ENCODE results near the gene PDE4C. TPM values are rescaled to one million over a fixed set of nuclear protein-coding genes. Genes with fewer than 3 reads are reported as not detected.

Gene PDE4C
- total RNA-seq, 4 donors from 2014 or later: 0.27 to 1.4 (median 0.92) TPM; not detected in 1

- Histone ChIP-seq H3K9me3 (no peaks in the 10 kb centered on the region), H3K4me1 (no peaks in the 10 kb centered on the region), H3K27ac (no peak overlapping the region), H3K36me3 (no peaks in the 10 kb centered on the region), H3K27me3 (peaks cover 10% of the 10 kb centered on the region), H3K4me3 (replicated peaks in 1 of 3) (no peak overlapping the region)
- peak; percentile 32 to 54 for DNase-seq
- TF ChIP-seq, protein P1, sequence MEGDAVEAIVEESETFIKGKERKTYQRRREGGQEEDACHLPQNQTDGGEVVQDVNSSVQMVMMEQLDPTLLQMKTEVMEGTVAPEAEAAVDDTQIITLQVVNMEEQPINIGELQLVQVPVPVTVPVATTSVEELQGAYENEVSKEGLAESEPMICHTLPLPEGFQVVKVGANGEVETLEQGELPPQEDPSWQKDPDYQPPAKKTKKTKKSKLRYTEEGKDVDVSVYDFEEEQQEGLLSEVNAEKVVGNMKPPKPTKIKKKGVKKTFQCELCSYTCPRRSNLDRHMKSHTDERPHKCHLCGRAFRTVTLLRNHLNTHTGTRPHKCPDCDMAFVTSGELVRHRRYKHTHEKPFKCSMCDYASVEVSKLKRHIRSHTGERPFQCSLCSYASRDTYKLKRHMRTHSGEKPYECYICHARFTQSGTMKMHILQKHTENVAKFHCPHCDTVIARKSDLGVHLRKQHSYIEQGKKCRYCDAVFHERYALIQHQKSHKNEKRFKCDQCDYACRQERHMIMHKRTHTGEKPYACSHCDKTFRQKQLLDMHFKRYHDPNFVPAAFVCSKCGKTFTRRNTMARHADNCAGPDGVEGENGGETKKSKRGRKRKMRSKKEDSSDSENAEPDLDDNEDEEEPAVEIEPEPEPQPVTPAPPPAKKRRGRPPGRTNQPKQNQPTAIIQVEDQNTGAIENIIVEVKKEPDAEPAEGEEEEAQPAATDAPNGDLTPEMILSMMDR (IDR thresholded peaks at IDR 0.05): no peak
- TF ChIP-seq POLR2A (IDR thresholded peaks at IDR 0.05): no peak
- intact Hi-C loops (cut with DNase I): no loop called here
- WGBS, 2 donors: 21 to 24% methylated on average over 22 to 34 of the region's 37 CpGs
Observed at GRCh38 chr19:18233224-18233825, 7.1 kb upstream of the PDE4C start.

DNA sequence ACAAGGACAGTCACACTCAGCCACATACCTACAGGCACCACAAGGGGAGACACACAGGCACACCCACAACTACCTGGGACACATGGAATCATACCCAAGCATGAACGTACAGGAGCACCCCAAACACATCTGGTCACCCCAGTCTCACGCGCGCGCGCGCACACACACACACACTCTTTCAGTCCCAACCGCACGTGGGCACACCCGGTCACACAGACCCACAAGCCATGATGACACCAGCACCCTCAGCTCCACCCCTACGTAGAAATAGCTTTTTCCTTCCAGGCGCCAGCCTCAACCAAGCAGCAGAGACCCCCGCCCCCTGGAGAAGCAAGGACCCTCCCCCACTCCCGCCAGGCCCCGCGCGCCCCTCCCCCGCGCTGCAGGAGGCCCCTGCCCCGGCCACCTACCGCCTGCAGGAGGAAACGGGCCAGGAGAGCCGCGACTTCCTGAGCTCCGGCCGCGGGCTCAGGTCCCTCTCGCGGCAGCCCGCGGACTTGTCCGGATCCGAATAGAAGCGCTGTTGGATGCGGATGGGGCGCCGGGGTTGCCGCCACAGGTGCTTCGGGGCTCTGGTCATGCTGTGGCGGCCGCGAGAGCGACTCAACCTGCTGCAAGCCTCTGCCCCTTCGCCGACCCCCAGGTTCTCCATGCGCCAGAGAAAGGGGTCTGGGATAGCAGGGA, 6.4 kb upstream of the PDE4C start:
- intact Hi-C loops (cut with DNase I): no loop called here
- no peaks in the 10 kb centered on the region for H3K4me1 ChIP-seq
- H3K9me3 ChIP-seq: no peaks in the 10 kb centered on the region
- H3K36me3 ChIP-seq: no peaks in the 10 kb centered on the region
- TF ChIP-seq, protein P1 (IDR thresholded peaks at IDR 0.05): no peak
- no peak for TF ChIP-seq POLR2A (IDR thresholded peaks at IDR 0.05)
- no peak overlapping the region for H3K4me3 ChIP-seq (replicated peaks in 1 of 3)
- no peak for DNase-seq
- peaks cover 10% of the 10 kb centered on the region for H3K27me3 ChIP-seq
- H3K27ac ChIP-seq: no peak overlapping the region
- 7 to 8% methylated on average over 26 to 29 of the region's 46 CpGs for WGBS, 2 donors

- 33 to 38% methylated on average over 4 of the region's 4 CpGs for WGBS, 2 donors
- H3K27me3 ChIP-seq: peaks cover 10% of the 10 kb centered on the region
- TF ChIP-seq POLR2A (IDR thresholded peaks at IDR 0.05): no peak
- TF ChIP-seq, protein P1 (IDR thresholded peaks at IDR 0.05): no peak
Observed at GRCh38 chr19:18231775-18232174, 5.5 kb upstream of the PDE4C start.

DNA sequence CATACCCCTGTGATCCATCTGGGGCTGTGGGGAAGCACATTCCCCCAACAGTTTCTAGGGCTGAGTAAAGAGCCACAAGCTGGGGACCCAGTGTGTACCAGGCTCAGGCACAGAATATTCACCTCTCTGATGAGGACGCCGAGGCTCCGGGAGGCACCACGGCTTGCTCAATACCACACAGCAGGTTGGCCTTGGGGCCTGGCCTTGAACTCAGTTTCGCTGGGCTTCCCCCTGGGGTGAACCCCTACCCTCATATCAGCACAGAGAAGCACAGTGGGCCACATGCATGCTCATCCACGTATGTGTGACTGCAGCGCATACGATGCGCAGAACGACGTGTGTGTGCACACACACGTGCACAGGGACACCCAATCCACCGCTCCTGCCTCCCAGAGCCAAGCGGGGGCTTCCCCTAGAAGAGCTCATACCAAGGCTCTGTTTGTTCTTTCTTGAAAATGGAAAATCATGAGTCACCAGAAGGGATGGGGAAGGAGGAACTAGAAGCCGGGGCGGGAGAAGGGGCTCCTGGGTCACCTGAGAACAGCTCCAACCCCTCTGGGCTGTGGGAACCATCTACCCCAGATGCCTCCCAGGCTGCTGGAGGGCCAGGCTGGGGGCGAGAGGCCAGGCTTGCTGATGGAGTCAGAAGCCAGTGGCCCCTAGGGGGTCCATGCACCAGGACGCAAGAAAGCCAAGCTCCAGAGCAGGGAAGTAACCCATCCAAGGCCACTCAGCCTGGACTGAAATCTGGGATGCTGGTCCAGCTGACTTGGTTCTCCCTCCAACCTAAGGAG, 4.9 kb upstream of the PDE4C start:
- Histone ChIP-seq H3K27me3 (peaks cover 10% of the 10 kb centered on the region), H3K4me1 (peaks cover 0 to 4% of the 10 kb centered on the region in 2 donors), H3K27ac (no peak overlapping the region), H3K36me3 (no peaks in the 10 kb centered on the region), H3K9me3 (no peaks in the 10 kb centered on the region), H3K4me3 (replicated peaks in 1 of 3) (no peak overlapping the region)
- intact Hi-C loops (cut with DNase I): no loop called here
- DNase-seq: no peak
- 65 to 73% methylated on average over 15 of the region's 18 CpGs for WGBS, 2 donors
- no peak for TF ChIP-seq POLR2A (IDR thresholded peaks at IDR 0.05)
- TF ChIP-seq, protein P1 (IDR thresholded peaks at IDR 0.05): no peak

More at GRCh38 chr19:18231775-18232174, 5.5 kb upstream of the PDE4C start:
- DNase-seq: no peak
- Histone ChIP-seq H3K36me3 (no peaks in the 10 kb centered on the region), H3K4me1 (no peaks in the 10 kb centered on the region), H3K9me3 (no peaks in the 10 kb centered on the region), H3K4me3 (replicated peaks in 1 of 3) (no peak overlapping the region), H3K27ac (no peak overlapping the region)
- intact Hi-C loops (cut with DNase I): no loop called here

All from thyroid gland (tissue), 4 donors.